Esophagus squamous epithelium (tissue), 4 donors: ENCODE results near the gene C1orf167.

Experiments used
- POLR2A ChIP-seq, 4 donors: fragments of 450-650 bp; IDR thresholded peaks; one replicate each; pipeline ENCODE4 v1.6.1; 2017; ENCODE audit warnings: antibody characterized with exemption in 4 of 4, mild to moderate bottlenecking in 4 of 4, moderate library complexity in 3 of 4
- TF ChIP-seq, protein P1 (sequence below), 6 experiments: fragments of 450-650 bp in 4 of 6; fragments of 200-600 bp in 2 of 6; sonication (generic) in 2 of 6; IDR thresholded peaks; one replicate each; pipeline ENCODE4 v1.5.1; 2016 to 2019; ENCODE audit warnings: antibody characterized with exemption in 6 of 6, mild to moderate bottlenecking in 4 of 6, moderate library complexity in 4 of 6

DNA sequence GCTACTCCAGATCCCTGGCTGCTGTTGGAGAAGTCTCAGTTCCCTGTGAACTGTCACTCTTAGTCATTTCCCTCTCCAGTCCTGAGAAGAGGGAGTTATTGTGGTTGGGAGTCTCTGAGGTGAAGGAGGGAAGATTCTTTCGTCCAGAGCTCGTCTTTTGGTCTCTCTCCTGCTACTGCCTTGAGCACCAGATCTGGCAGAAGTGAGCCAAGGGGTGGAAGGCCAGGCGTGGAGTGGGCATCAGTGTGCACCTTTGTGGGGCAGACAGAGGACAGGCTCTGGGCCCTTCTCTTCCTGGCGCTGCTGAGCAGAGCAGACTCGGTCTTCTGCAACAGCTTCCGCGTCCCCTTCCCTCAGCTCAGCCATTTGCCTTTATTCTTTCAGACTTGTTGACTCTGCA is 63.1 kb downstream of the C1orf167 start:
- TF ChIP-seq POLR2A (IDR thresholded peaks at IDR 0.05) = no peak
- TF ChIP-seq, protein P1, sequence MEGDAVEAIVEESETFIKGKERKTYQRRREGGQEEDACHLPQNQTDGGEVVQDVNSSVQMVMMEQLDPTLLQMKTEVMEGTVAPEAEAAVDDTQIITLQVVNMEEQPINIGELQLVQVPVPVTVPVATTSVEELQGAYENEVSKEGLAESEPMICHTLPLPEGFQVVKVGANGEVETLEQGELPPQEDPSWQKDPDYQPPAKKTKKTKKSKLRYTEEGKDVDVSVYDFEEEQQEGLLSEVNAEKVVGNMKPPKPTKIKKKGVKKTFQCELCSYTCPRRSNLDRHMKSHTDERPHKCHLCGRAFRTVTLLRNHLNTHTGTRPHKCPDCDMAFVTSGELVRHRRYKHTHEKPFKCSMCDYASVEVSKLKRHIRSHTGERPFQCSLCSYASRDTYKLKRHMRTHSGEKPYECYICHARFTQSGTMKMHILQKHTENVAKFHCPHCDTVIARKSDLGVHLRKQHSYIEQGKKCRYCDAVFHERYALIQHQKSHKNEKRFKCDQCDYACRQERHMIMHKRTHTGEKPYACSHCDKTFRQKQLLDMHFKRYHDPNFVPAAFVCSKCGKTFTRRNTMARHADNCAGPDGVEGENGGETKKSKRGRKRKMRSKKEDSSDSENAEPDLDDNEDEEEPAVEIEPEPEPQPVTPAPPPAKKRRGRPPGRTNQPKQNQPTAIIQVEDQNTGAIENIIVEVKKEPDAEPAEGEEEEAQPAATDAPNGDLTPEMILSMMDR (IDR thresholded peaks at IDR 0.05) = no peak
